HL-60 (cell line): ENCODE results near the gene MACF1.

Experiments
- CTCF ChIP-seq: IDR thresholded peaks from one replicate; pipeline ENCODE4 v1.5.1; 2011; ENCODE audit warnings: low read length, control low read depth, inconsistent platforms; ENCODE audit not compliant: insufficient read depth
- GABPA ChIP-seq: IDR thresholded peaks from 2 replicates; pipeline ENCODE4 v1.6.1; 2012; ENCODE audit warnings: low read depth
- POLR2AphosphoS5 ChIP-seq: IDR thresholded peaks from 2 replicates; pipeline ENCODE4 v1.6.1; 2012; ENCODE audit warnings: low read depth
- TF ChIP-seq, protein P1 (sequence below): IDR thresholded peaks from 2 replicates; pipeline ENCODE4 v1.6.1; 2012; ENCODE audit warnings: low read depth; ENCODE audit not compliant: insufficient replicate concordance

GRCh38 chr1:39387452-39387851, 183.0 kb downstream of the MACF1 start:
- no peak for TF ChIP-seq CTCF
- no peak for TF ChIP-seq POLR2AphosphoS5
- TF ChIP-seq, protein P1, sequence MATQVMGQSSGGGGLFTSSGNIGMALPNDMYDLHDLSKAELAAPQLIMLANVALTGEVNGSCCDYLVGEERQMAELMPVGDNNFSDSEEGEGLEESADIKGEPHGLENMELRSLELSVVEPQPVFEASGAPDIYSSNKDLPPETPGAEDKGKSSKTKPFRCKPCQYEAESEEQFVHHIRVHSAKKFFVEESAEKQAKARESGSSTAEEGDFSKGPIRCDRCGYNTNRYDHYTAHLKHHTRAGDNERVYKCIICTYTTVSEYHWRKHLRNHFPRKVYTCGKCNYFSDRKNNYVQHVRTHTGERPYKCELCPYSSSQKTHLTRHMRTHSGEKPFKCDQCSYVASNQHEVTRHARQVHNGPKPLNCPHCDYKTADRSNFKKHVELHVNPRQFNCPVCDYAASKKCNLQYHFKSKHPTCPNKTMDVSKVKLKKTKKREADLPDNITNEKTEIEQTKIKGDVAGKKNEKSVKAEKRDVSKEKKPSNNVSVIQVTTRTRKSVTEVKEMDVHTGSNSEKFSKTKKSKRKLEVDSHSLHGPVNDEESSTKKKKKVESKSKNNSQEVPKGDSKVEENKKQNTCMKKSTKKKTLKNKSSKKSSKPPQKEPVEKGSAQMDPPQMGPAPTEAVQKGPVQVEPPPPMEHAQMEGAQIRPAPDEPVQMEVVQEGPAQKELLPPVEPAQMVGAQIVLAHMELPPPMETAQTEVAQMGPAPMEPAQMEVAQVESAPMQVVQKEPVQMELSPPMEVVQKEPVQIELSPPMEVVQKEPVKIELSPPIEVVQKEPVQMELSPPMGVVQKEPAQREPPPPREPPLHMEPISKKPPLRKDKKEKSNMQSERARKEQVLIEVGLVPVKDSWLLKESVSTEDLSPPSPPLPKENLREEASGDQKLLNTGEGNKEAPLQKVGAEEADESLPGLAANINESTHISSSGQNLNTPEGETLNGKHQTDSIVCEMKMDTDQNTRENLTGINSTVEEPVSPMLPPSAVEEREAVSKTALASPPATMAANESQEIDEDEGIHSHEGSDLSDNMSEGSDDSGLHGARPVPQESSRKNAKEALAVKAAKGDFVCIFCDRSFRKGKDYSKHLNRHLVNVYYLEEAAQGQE, result no peak
- no peak for TF ChIP-seq GABPA
